HG03196 (cell line): ENCODE measurements around the gene IL17REL.

ENCODE experiments used
- ATAC-seq: cut with Tn5 transposase; IDR thresholded peaks from one replicate; pipeline ENCODE4 v1.9.1; 2021; ENCODE audit not compliant: unreplicated experiment

IL17REL gene

DNA sequence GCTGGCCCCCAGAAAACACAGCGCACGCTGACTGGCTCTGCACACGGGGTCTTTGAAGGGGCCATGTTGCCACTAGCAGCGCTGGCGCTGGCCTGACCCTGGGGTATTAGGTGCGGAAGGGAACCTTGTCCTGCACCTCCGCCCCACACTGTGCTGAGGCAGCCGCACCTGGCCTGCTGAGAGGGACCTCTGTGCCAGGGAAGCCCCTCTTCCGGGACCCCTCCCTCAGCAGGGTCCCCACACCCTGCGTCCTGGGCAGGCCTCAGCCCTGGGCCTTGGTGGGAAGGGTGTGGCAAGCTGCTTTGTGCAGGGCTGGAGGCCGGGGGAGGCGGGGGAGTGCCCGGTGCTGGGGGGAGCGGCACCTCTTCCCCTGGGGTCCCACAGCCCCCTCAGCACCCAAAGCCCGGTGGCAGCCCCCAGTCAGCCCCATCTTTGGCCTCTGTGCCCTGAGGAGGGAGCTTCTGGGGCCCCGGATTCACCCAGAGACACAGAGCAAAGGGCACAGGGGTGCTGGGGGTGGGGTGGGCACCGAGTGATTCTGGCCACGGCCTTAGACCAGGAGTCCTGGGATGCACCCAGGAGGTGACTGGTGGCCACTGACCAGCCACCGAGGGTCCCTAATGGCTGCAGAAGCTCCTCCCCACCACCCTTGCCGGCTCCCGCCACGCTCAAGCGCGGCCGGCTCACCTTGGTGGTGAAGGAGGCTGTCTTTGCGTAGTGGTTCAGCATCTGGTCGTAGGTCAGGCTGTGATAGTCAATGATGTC, 34.1 kb upstream of the IL17REL start:
- ATAC-seq = no peak

DNA sequence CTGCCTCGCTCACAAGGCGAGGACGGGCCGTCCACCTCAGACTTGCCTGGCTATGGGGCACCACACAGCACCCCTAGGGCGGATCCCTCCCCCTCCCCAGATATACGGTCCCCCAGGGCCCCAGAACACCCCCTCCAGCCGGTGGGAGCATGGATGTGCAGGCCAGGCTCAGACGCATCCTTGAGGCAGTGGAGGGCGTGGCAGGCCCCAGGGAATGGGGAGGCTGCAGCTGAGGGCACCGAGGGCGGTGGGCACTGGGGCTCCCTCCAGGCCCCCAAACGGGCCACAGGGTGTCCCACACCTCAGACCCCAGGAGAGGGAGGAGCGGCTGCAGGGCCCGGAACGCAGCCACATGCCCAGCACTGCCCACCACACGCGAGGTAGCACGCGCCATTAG, 33.5 kb upstream of the IL17REL start:
- ATAC-seq = no peak

GRCh38 chr22:50045211-50046018, 32.9 kb upstream of the IL17REL start:
- no peak for ATAC-seq

GRCh38 chr22:50044485-50045118, 32.0 kb upstream of the IL17REL start:
- no peak for ATAC-seq

GRCh38 chr22:50041361-50042065, 28.9 kb upstream of the IL17REL start:
- ATAC-seq = no peak

DNA sequence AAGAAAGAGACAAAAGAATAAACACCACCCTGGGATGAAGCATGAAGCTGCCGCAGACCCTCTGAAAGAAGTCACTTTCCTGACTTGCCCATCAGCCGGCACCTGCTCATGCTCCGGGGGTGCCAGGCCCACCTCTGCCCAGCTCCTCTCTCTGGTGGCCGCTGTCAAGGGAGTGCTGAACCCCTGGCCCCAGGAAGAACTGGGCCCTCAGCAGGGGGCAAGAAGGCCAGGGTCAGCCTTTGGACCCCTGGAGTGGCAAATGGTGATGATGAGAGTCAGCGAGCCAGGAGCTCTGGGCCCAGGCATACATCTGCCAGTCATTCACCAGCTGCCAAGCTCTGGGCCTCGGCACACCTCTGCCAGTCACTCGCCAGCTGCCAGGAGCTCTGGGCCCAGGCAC, 28.2 kb upstream of the IL17REL start:
- ATAC-seq = no peak

DNA sequence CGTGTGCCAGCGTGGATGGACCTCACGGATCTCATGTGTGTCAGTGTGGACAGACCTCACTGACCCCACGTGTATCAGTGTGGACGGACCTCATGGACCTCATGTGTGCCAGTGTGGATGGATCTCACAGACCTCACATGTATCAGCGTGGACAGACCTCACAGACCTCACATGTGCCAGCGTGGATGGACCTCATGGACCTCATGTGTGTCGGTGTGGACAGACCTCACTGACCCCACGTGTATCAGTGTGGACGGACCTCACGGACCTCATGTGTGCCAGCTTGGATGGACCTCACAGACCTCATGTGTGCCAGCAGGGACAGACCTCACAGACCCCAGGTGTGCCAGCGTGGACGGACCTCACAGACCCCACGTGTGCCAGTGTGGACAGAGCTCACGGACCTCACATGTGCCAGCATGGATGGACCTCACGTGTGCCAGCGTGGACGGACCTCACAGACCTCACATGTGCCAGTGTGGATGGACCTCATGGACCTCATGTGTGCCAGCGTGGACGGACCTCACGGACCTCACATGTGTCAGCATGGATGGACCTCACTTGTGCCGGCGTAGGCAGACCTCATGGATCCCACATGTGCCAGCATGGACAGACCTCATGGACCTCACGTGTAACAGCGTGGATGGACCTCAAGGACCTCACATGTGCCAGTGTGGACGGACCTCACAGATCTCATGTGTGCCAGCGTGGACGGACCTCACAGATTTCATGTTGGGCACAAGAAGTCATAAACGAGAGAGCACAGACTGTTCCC, 27.3 kb upstream of the IL17REL start:
- ATAC-seq = no peak

GRCh38 chr22:50035976-50036724, 23.6 kb upstream of the IL17REL start:
- ATAC-seq = no peak

- ATAC-seq = no peak
Observed at GRCh38 chr22:50035131-50035881, 22.7 kb upstream of the IL17REL start.

DNA sequence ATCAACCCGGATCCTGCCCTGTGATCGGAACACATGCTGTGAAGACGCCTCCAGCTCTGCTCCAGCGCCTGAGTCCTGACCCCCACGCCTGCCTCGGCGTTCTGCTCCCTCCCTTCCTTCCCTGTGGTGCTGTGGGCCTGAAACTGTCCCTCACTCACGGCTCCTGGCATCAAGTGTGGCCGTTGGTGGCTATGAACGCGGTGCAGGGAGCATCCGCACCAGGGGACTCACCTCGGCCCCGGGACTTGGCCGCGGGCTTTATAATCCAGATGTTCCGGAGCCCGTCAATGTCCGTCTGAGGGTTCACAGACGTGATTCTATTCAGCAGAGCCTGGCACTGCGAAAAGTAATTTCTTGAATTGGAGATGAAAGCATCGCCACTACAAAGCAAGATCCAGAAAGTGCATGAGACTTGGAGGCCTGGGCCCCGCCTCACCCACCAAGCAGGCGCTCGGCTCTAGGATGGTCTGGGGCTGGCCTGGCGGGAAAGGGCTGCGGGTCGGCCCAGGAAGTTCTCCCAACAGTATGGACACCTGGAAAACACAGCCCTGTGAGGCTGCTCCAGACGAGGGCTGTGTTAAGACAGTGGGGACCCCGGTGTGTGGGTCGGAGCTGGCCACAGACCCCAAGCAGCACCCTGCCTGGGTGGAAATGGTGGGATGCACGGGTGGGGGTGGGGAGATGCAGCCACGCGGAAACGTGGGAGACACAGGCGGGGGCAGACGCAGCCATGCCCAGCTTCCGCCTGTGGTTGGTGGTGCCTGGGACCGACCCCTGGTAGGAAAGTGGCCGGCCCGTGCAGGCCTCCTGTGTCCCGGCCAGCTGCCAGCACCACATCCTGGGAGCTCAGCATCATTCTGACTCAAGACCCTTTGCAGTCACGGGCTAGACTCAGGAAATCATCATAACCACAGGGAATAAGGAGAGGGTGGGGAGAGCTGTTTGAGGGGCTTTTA, 21.8 kb upstream of the IL17REL start:
- no peak for ATAC-seq

DNA sequence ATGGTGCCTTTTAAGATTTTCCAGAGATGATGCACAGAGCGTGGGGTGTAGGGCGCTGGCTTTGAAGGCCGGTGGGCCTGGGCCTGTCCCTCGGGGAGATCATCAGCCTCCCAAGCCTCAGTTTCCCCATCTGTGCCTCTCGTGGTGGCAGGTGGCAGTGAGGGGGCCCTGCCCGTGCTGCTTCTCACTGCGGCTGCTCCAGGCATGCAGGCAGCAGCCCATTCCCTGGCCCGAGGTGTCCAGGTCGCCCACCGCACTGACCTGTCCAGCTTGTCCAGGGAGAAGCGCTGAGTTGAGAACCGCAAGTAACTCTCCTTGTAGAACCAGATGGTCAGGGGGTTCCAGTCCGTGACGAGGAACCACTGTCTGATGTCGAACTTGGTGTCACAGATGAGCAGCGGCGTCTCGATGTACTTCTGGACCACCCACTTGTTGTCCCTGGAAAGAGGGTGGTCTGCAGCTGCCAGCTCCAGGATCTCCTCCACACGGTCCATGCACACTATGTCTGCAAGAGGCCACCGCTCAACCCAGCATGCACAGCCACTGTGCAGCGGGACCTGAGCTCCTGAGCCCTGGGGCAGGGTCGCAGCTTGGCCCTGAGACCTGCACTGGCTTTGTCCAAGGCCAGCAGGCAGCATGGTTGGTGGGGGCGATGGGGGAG, 20.5 kb upstream of the IL17REL start:
- no peak for ATAC-seq

DNA sequence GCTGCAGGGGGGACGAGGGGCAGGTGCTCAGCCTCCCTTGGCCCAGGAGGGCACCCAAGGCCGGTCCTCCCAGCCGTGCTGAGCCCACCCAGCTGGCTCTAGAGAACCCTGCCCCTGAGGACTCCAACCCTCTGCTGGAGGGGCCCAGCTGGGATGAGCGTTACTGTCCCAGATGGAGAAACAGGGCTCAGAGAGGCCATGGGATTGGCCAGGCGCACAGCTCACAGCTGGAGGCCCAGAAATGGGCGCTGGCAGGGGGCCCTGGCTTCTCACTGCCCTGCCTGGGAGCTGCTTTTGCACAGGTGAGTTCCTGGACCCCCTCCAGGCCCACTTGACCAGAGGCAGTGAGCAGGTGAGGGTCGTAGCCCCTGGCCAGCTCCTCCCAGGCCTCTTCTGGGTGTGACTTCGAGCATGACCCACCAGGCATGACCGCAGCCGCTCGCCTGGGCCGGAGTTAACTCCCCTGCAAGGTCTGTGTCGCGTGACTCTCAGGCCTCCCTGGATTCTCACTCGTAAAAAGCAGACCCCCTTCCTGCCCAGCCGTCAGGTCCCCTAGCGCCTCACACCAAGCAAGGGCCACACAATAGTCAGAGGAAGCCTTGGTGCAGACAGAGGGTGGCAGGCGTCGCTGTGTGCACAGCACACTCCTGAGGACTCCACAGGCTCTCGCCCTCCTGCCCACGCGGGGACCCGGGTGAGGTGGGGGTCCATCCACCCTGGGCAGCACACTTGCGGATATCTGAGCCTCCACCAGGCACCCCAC, 19.7 kb upstream of the IL17REL start:
- ATAC-seq = no peak

DNA sequence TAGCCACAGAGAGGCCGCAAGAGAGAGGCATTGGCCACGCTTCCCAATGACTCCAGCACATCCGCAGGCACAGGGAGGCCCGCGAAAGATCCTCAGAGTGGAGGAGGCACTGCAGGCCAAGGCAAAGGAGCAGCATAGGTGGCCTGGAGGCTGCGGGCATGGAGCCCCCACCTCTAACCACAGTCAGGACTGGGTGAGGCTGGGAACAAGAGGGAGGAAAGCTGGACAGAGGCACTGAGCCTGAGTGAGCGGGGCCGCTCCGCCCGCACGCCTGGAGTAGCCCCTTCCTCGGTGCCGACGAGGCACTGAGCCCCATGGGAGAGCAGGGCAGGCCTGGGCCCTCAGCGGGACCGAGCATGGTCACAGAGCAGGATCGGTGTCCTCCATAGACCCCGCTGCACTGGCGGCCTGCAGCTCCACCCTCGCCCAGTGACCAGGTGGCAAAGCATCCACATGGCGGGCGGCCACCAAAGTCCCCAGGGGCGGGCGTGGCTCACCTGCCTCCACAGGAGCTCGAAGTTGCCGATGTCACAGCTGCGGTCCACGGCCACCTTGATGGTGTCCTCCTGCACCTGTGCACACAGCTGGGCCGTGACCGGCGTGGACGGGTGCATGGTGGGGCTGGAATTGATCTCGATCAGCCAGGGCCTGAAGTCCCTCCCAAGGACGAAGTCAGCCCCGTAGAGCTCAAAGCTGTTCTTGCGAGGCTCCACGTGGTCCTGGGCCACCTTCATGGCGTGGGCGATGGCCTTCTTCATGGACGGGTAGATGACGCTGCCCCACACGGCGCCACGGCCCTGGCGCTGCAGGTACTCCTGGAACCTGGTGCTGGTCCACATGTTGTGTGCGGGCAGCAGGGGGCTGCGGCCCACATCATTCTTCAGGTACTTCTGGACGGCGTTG, 18.9 kb upstream of the IL17REL start:
- ATAC-seq = no peak

DNA sequence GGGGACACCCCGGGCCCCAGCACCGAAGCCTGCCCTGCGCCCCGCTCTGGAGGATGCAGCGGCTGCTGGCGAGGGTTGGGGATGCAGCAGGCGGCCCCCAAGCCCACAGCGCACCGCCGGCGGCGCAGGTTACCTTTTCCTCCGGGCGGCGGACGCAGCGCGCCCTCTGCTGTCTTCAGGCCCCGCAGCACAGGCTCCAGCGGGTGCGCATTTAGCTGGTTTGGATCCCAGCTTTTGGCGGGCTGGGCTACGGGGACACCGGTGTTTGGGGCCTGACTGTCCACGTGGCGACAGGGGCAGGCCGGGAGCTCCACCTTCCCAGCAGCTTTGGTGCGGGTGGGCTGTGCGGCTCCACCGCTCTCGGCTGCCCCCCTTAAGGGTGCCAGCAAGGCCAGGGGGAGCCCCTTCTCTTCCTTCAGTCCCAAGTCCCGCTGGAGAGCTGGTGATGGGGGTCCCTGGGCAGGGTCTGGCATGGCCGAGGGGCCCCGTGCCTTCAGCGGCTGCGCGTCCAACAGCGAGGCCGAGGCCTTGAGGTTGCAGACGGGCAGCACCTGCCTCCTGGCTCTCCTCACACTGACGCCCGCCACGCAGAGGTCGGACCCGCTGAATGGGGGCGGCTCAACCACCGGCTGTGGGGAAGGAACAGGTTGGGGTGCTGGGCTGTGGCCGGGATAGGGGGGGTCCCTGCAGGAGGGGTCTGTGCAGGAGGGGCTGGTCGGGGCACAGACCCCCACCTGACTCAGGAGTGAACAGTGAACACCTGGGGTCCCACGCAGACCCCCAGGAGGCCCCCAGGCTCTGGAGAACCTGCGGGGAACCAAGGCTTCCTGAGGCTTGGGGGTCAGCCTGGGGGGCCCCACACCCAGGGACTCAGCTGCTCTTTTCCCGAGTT, 18.0 kb upstream of the IL17REL start:
- peak; percentile 56 for ATAC-seq
